Liver (tissue), 9 donors: ENCODE measurements around the gene SARDH. TPM values are rescaled to one million over a fixed set of nuclear protein-coding genes. Genes with fewer than 3 reads are reported as not detected.
A peak's percentile ranks its signal among the peaks of the same experiment; 100 is the strongest.

Experiments
- DNase-seq: peaks from one replicate; pipeline ENCODE4 v3.0.0-alpha.2; 2017; ENCODE audit warnings: low spot score
- H3K27ac ChIP-seq, 2 donors: one replicate each; pipeline ENCODE4 v1.7.0; 2013; ENCODE audit warnings: inconsistent platforms in 2 of 2, low read length in 2 of 2, control low read depth in 1 of 2, low read depth in 1 of 2, mild to moderate bottlenecking in 1 of 2
- H3K27me3 ChIP-seq, 4 donors: one replicate each; pipeline versions ENCODE4 v1.6.1 to v1.7.0; 2013; ENCODE audit warnings: low read length in 3 of 4, inconsistent platforms in 1 of 4, mild to moderate bottlenecking in 1 of 4, moderate library complexity in 1 of 4; ENCODE audit not compliant: control insufficient read depth in 4 of 4, insufficient read depth in 4 of 4
- H3K36me3 ChIP-seq, 4 donors: one replicate each; pipeline versions ENCODE4 v1.6.1 to v1.7.0; 2013; ENCODE audit warnings: low read length in 3 of 4, mild to moderate bottlenecking in 3 of 4, low read depth in 1 of 4, moderate library complexity in 1 of 4; ENCODE audit not compliant: control insufficient read depth in 4 of 4, insufficient read depth in 3 of 4
- H3K4me1 ChIP-seq, 4 donors: one replicate each; pipeline versions ENCODE4 v1.6.1 to v1.7.0; 2013; ENCODE audit warnings: low read length in 3 of 4, mild to moderate bottlenecking in 3 of 4, moderate library complexity in 1 of 4; ENCODE audit not compliant: control insufficient read depth in 4 of 4, insufficient read depth in 4 of 4
- H3K4me3 ChIP-seq, 3 donors: one replicate each; pipeline versions ENCODE4 v1.6.1 to v1.7.0; 2013; ENCODE audit warnings: low read length in 3 of 3, control low read depth in 1 of 3, low read depth in 1 of 3, mild to moderate bottlenecking in 1 of 3
- H3K9ac ChIP-seq, 2 donors: one replicate each; pipeline ENCODE4 v1.7.0; 2013; ENCODE audit warnings: low read length in 2 of 2, mild to moderate bottlenecking in 2 of 2, moderate library complexity in 2 of 2, control low read depth in 1 of 2, low read depth in 1 of 2
- H3K9me3 ChIP-seq, 4 donors: one replicate each; pipeline versions ENCODE4 v1.6.1 to v1.7.0; 2013; ENCODE audit warnings: low read length in 3 of 4; ENCODE audit not compliant: control insufficient read depth in 4 of 4
- CTCF ChIP-seq: fragments of 150-350 bp; IDR thresholded peaks from 2 replicates; pipeline ENCODE4 v1.5.1; 2017; ENCODE audit warnings: improper control_type of control experiment, low read depth, low read length; ENCODE audit not compliant: missing input control
- EGR1 ChIP-seq, 2 donors: IDR thresholded peaks; 2 replicates each; pipeline ENCODE4 v1.6.1; 2016 to 2018; ENCODE audit warnings: antibody characterized with exemption in 2 of 2, low read depth in 2 of 2
- FOXA1 ChIP-seq: IDR thresholded peaks from 2 replicates; pipeline ENCODE4 v1.6.1; 2016; ENCODE audit warnings: antibody characterized with exemption
- FOXA2 ChIP-seq: IDR thresholded peaks from 2 replicates; pipeline ENCODE4 v1.6.1; 2016; ENCODE audit warnings: antibody characterized with exemption
- GABPA ChIP-seq, 2 donors: IDR thresholded peaks in 1 of 2; conservative IDR thresholded peaks in 1 of 2; 2 replicates each; pipeline ENCODE4 v1.6.1; 2016; ENCODE audit warnings: antibody characterized with exemption in 2 of 2, mild to moderate bottlenecking in 1 of 2, moderate library complexity in 1 of 2
- HNF4A ChIP-seq, 2 donors: conservative IDR thresholded peaks; 2 replicates each; pipeline ENCODE4 v1.6.1; 2016; ENCODE audit warnings: antibody characterized with exemption in 2 of 2, mild to moderate bottlenecking in 2 of 2
- JUND ChIP-seq, 2 donors: IDR thresholded peaks; 2 replicates each; pipeline ENCODE4 v1.6.1; 2016; ENCODE audit warnings: antibody characterized with exemption in 2 of 2
- MAX ChIP-seq: IDR thresholded peaks from 2 replicates; pipeline ENCODE4 v1.6.1; 2016; ENCODE audit warnings: antibody characterized with exemption
- NR2F2 ChIP-seq: IDR thresholded peaks from 2 replicates; pipeline ENCODE4 v1.6.1; 2016; ENCODE audit warnings: antibody characterized with exemption
- RXRA ChIP-seq, 2 donors: IDR thresholded peaks; 2 replicates each; pipeline ENCODE4 v1.6.1; 2017 to 2018; ENCODE audit warnings: antibody characterized with exemption in 2 of 2, mild to moderate bottlenecking in 1 of 2
- SP1 ChIP-seq: IDR thresholded peaks from 2 replicates; pipeline ENCODE4 v1.6.1; 2018; ENCODE audit warnings: antibody characterized with exemption, mild to moderate bottlenecking
- YY1 ChIP-seq: IDR thresholded peaks from 2 replicates; pipeline ENCODE4 v1.6.1; 2016; ENCODE audit warnings: antibody characterized with exemption, mild to moderate bottlenecking
- WGBS: extraction: QIAGEN DNeasy Blood & Tissue Kit; methylation state at CpG from one replicate; pipeline ENCODE4 v1.1.7; 2013; 5-methylcytosine and 5-hydroxymethylcytosine counted together
- polyA plus RNA-seq, 2 donors: library from polyadenylated mRNA; stranded (reverse) in 1 of 2; unstranded in 1 of 2; fragments of 200-250 nt in 1 of 2; fragments of >200 nt in 1 of 2; fragmentation: Nextera tagmentation in 1 of 2; extraction: Ambion mirVana in 1 of 2; gene quantifications; one replicate each; pipeline versions ENCODE4 v1.2.1 to v1.2.3, GENCODE V29; 2013 to 2015
- total RNA-seq, 2 donors: library from RNA; depleted of rRNA; stranded (reverse); fragments of >200 nt; gene quantifications; one replicate each; pipeline ENCODE4 v1.2.3, GENCODE V29; 2014
- TF ChIP-seq, protein P1 (sequence below): IDR thresholded peaks from 2 replicates; pipeline ENCODE4 v1.6.1; 2016; ENCODE audit warnings: antibody characterized with exemption
- TF ChIP-seq, protein P2 (sequence below): IDR thresholded peaks from 2 replicates; pipeline ENCODE4 v1.6.1; 2016; ENCODE audit warnings: antibody characterized with exemption, mild to moderate bottlenecking
- TF ChIP-seq, protein P3 (sequence below): IDR thresholded peaks from 2 replicates; pipeline ENCODE4 v1.6.1; 2016; ENCODE audit warnings: antibody characterized with exemption
- donor health status: healthy.
- donor health status: healthy.
- donor health status: healthy.
- donor health status: healthy.
- donor health status: healthy.

SARDH gene
- total and polyA plus RNA-seq, 4 donors = 53.7 to 291 (median 63.4) TPM

DNA sequence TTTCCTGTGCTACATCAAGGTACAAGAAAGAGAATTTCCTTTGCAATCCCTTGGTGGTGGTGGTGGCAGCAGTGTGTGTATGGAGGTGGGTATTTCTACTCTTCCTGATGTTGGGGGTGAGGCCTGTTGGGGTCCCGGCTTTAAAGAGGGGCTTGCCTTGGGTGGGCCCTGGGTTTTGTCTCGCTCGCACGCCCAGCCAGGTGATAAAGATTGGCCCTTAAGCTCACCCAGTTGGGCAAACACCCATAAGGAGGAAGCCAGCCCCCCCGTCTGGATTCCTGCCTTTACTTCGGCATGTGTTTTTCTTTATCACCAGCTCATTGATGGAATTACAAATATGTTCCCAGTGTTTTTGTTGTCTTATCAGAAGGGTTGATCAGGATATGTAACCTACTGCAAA, 16.0 kb upstream of the SARDH start:
- TF ChIP-seq, protein P1, sequence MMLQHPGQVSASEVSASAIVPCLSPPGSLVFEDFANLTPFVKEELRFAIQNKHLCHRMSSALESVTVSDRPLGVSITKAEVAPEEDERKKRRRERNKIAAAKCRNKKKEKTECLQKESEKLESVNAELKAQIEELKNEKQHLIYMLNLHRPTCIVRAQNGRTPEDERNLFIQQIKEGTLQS = no peak
- no peak for TF ChIP-seq FOXA2
- no peak overlapping the region for H3K4me3 ChIP-seq
- H3K27me3 ChIP-seq = no peaks in the 10 kb centered on the region
- H3K9me3 ChIP-seq = no peaks in the 10 kb centered on the region
- 94% methylated on average over 6 of the region's 6 CpGs for WGBS
- H3K27ac ChIP-seq = no peak overlapping the region
- H3K4me1 ChIP-seq = peaks cover 3 to 18% (median 7%) of the 10 kb centered on the region in 4 donors
- peak; percentile 17 for DNase-seq
- H3K9ac ChIP-seq = no peak overlapping the region
- no peaks in the 10 kb centered on the region for H3K36me3 ChIP-seq

DNA sequence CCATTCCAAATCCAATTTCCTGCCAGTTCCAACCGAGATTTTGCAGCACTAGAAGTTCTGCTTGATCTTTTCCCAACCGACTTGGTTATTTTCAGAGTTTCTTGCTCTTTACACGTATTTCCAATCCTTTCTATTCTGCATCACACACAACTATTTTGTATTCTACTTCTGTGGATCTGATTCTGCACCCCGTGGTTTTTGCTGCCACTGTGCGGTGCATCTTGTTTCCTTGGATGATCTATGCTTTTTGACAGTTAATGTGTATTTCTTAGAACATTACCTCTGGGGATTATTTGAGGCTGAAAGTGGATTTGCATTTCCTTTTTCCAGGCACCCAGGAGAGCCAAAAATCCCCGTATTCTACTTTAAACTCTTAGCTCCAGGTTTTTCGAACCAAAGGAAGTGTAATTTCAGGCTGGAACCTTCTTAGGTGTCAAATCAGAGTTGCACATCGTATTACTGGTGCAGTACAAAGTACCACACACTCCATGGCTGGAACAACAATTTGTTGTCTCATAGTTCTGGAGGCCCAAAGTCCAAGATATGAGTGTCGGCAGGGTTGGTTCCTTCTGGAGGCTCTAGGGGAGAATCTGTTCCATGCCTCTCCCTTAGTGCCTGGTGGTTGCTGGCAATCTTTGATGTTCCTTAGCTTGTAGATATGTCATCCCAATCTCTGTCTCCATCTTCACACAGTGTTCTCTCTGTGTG, 14.7 kb upstream of the SARDH start:
- no peak overlapping the region for H3K27ac ChIP-seq
- H3K9me3 ChIP-seq = no peaks in the 10 kb centered on the region
- no peaks in the 10 kb centered on the region for H3K27me3 ChIP-seq
- no peak overlapping the region for H3K4me3 ChIP-seq
- DNase-seq = no peak
- peaks cover 0 to 11% (median 1%) of the 10 kb centered on the region in 4 donors for H3K4me1 ChIP-seq
- no peak for TF ChIP-seq FOXA1
- TF ChIP-seq, protein P2, sequence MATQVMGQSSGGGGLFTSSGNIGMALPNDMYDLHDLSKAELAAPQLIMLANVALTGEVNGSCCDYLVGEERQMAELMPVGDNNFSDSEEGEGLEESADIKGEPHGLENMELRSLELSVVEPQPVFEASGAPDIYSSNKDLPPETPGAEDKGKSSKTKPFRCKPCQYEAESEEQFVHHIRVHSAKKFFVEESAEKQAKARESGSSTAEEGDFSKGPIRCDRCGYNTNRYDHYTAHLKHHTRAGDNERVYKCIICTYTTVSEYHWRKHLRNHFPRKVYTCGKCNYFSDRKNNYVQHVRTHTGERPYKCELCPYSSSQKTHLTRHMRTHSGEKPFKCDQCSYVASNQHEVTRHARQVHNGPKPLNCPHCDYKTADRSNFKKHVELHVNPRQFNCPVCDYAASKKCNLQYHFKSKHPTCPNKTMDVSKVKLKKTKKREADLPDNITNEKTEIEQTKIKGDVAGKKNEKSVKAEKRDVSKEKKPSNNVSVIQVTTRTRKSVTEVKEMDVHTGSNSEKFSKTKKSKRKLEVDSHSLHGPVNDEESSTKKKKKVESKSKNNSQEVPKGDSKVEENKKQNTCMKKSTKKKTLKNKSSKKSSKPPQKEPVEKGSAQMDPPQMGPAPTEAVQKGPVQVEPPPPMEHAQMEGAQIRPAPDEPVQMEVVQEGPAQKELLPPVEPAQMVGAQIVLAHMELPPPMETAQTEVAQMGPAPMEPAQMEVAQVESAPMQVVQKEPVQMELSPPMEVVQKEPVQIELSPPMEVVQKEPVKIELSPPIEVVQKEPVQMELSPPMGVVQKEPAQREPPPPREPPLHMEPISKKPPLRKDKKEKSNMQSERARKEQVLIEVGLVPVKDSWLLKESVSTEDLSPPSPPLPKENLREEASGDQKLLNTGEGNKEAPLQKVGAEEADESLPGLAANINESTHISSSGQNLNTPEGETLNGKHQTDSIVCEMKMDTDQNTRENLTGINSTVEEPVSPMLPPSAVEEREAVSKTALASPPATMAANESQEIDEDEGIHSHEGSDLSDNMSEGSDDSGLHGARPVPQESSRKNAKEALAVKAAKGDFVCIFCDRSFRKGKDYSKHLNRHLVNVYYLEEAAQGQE = no peak
- TF ChIP-seq CTCF = no peak
- TF ChIP-seq, protein P1 = no peak
- no peak for TF ChIP-seq EGR1 (IDR thresholded peaks at IDR 0.05; ENCODE audit: low read depth in 2 of 2)
- no peak for TF ChIP-seq GABPA (IDR thresholded peaks at IDR 0.05 in 1 of 2, conservative IDR thresholded peaks at IDR 0.05 in 1 of 2)
- no peak for TF ChIP-seq JUND (IDR thresholded peaks at IDR 0.05)
- TF ChIP-seq RXRA (IDR thresholded peaks at IDR 0.05) = no peak
- no peak for TF ChIP-seq HNF4A (conservative IDR thresholded peaks at IDR 0.05)
- no peak for TF ChIP-seq SP1
- no peak for TF ChIP-seq YY1
- no peak for TF ChIP-seq NR2F2
- no peak for TF ChIP-seq MAX
- TF ChIP-seq, protein P3, sequence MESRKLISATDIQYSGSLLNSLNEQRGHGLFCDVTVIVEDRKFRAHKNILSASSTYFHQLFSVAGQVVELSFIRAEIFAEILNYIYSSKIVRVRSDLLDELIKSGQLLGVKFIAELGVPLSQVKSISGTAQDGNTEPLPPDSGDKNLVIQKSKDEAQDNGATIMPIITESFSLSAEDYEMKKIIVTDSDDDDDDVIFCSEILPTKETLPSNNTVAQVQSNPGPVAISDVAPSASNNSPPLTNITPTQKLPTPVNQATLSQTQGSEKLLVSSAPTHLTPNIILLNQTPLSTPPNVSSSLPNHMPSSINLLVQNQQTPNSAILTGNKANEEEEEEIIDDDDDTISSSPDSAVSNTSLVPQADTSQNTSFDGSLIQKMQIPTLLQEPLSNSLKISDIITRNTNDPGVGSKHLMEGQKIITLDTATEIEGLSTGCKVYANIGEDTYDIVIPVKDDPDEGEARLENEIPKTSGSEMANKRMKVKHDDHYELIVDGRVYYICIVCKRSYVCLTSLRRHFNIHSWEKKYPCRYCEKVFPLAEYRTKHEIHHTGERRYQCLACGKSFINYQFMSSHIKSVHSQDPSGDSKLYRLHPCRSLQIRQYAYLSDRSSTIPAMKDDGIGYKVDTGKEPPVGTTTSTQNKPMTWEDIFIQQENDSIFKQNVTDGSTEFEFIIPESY = no peak
- WGBS = 72% methylated on average over 9 of the region's 9 CpGs
- H3K36me3 ChIP-seq = no peaks in the 10 kb centered on the region
- H3K9ac ChIP-seq = no peak overlapping the region
